ENCODE results near the gene RCE1.

RCE1 gene

GRCh38 chr11:66845876-66846212 lies 2.6 kb downstream of the RCE1 start:
- no peaks in the 10 kb centered on the region for H3K9me3 ChIP-seq (ENCODE audit: control insufficient read depth, low read depth, low read length)
- no peak overlapping the region for H3K27ac ChIP-seq (ENCODE audit: low read length)
- peaks cover 8% of the 10 kb centered on the region for H3K4me1 ChIP-seq (ENCODE audit: control insufficient read depth, low read depth, low read length)
- H3K27me3 ChIP-seq (ENCODE audit: control insufficient read depth, insufficient read depth, low read length), result no peaks in the 10 kb centered on the region
- no peak overlapping the region for H3K4me3 ChIP-seq (ENCODE audit: low read length)
- H3K36me3 ChIP-seq (ENCODE audit: control insufficient read depth, low read depth, low read length), result peaks cover 31% of the 10 kb centered on the region
- H3K9ac ChIP-seq (ENCODE audit: low read length), result no peak overlapping the region

GRCh38 chr11:66846671-66847091 lies 3.4 kb downstream of the RCE1 start:
- H3K9ac ChIP-seq (ENCODE audit: low read length), result no peak overlapping the region

GRCh38 chr11:66847461-66848232 lies 4.4 kb downstream of the RCE1 start:
- Histone ChIP-seq H3K27me3 (ENCODE audit: control insufficient read depth, insufficient read depth, low read length) (no peaks in the 10 kb centered on the region), H3K4me1 (ENCODE audit: control insufficient read depth, low read depth, low read length) (peaks cover 4% of the 10 kb centered on the region), H3K27ac (ENCODE audit: low read length) (no peak overlapping the region), H3K9ac (ENCODE audit: low read length) (no peak overlapping the region), H3K4me3 (ENCODE audit: low read length) (no peak overlapping the region), H3K36me3 (ENCODE audit: control insufficient read depth, low read depth, low read length) (peaks cover 31% of the 10 kb centered on the region), H3K9me3 (ENCODE audit: control insufficient read depth, low read depth, low read length) (no peaks in the 10 kb centered on the region)

More at GRCh38 chr11:66846671-66847091, 3.4 kb downstream of the RCE1 start:
- no peaks in the 10 kb centered on the region for H3K27me3 ChIP-seq (ENCODE audit: control insufficient read depth, insufficient read depth, low read length)
- no peaks in the 10 kb centered on the region for H3K9me3 ChIP-seq (ENCODE audit: control insufficient read depth, low read depth, low read length)
- peaks cover 31% of the 10 kb centered on the region for H3K36me3 ChIP-seq (ENCODE audit: control insufficient read depth, low read depth, low read length)
- H3K4me3 ChIP-seq (ENCODE audit: low read length), result no peak overlapping the region
- H3K4me1 ChIP-seq (ENCODE audit: control insufficient read depth, low read depth, low read length), result peaks cover 8% of the 10 kb centered on the region
- no peak overlapping the region for H3K27ac ChIP-seq (ENCODE audit: low read length)

GRCh38 chr11:66848671-66849500 lies 5.6 kb downstream of the RCE1 start:
- H3K27me3 ChIP-seq (ENCODE audit: control insufficient read depth, insufficient read depth, low read length), result no peaks in the 10 kb centered on the region
- H3K9me3 ChIP-seq (ENCODE audit: control insufficient read depth, low read depth, low read length), result no peaks in the 10 kb centered on the region
- H3K27ac ChIP-seq (ENCODE audit: low read length), result no peak overlapping the region
- H3K4me3 ChIP-seq (ENCODE audit: low read length), result no peak overlapping the region
- H3K9ac ChIP-seq (ENCODE audit: low read length), result no peak overlapping the region
- H3K4me1 ChIP-seq (ENCODE audit: control insufficient read depth, low read depth, low read length), result peaks cover 4% of the 10 kb centered on the region
- peaks cover 31% of the 10 kb centered on the region for H3K36me3 ChIP-seq (ENCODE audit: control insufficient read depth, low read depth, low read length)

GRCh38 chr11:66849501-66850234 lies 6.4 kb downstream of the RCE1 start:
- Histone ChIP-seq H3K4me1 (ENCODE audit: control insufficient read depth, low read depth, low read length) (no peaks in the 10 kb centered on the region), H3K4me3 (ENCODE audit: low read length) (no peak overlapping the region), H3K27me3 (ENCODE audit: control insufficient read depth, insufficient read depth, low read length) (no peaks in the 10 kb centered on the region), H3K36me3 (ENCODE audit: control insufficient read depth, low read depth, low read length) (peaks cover 31% of the 10 kb centered on the region), H3K9ac (ENCODE audit: low read length) (no peak overlapping the region), H3K27ac (ENCODE audit: low read length) (no peak overlapping the region), H3K9me3 (ENCODE audit: control insufficient read depth, low read depth, low read length) (no peaks in the 10 kb centered on the region)

GRCh38 chr11:66850235-66850587 lies 7.0 kb downstream of the RCE1 start:
- Histone ChIP-seq H3K9me3 (ENCODE audit: control insufficient read depth, low read depth, low read length) (no peaks in the 10 kb centered on the region), H3K4me1 (ENCODE audit: control insufficient read depth, low read depth, low read length) (no peaks in the 10 kb centered on the region), H3K27ac (ENCODE audit: low read length) (no peak overlapping the region), H3K9ac (ENCODE audit: low read length) (no peak overlapping the region), H3K36me3 (ENCODE audit: control insufficient read depth, low read depth, low read length) (peaks cover 28% of the 10 kb centered on the region), H3K4me3 (ENCODE audit: low read length) (no peak overlapping the region), H3K27me3 (ENCODE audit: control insufficient read depth, insufficient read depth, low read length) (no peaks in the 10 kb centered on the region)

- Histone ChIP-seq H3K27ac (ENCODE audit: low read length) (no peak overlapping the region), H3K27me3 (ENCODE audit: control insufficient read depth, insufficient read depth, low read length) (no peaks in the 10 kb centered on the region), H3K36me3 (ENCODE audit: control insufficient read depth, low read depth, low read length) (peaks cover 23% of the 10 kb centered on the region), H3K4me1 (ENCODE audit: control insufficient read depth, low read depth, low read length) (peaks cover 4% of the 10 kb centered on the region), H3K9ac (ENCODE audit: low read length) (no peak overlapping the region), H3K4me3 (ENCODE audit: low read length) (no peak overlapping the region), H3K9me3 (ENCODE audit: control insufficient read depth, low read depth, low read length) (no peaks in the 10 kb centered on the region)
These were observed 7.5 kb downstream of the RCE1 start for GRCh38 chr11:66850588-66851238.

GRCh38 chr11:66851239-66851596 lies 8.0 kb downstream of the RCE1 start:
- Histone ChIP-seq H3K36me3 (ENCODE audit: control insufficient read depth, low read depth, low read length) (peaks cover 19% of the 10 kb centered on the region), H3K9ac (ENCODE audit: low read length) (no peak overlapping the region), H3K27ac (ENCODE audit: low read length) (no peak overlapping the region), H3K4me3 (ENCODE audit: low read length) (no peak overlapping the region), H3K9me3 (ENCODE audit: control insufficient read depth, low read depth, low read length) (no peaks in the 10 kb centered on the region), H3K27me3 (ENCODE audit: control insufficient read depth, insufficient read depth, low read length) (no peaks in the 10 kb centered on the region), H3K4me1 (ENCODE audit: control insufficient read depth, low read depth, low read length) (peaks cover 5% of the 10 kb centered on the region)

- Histone ChIP-seq H3K4me3 (ENCODE audit: low read length) (no peak overlapping the region), H3K36me3 (ENCODE audit: control insufficient read depth, low read depth, low read length) (peaks cover 12% of the 10 kb centered on the region), H3K4me1 (ENCODE audit: control insufficient read depth, low read depth, low read length) (peaks cover 5% of the 10 kb centered on the region), H3K27ac (ENCODE audit: low read length) (no peak overlapping the region), H3K9ac (ENCODE audit: low read length) (no peak overlapping the region), H3K9me3 (ENCODE audit: control insufficient read depth, low read depth, low read length) (no peaks in the 10 kb centered on the region), H3K27me3 (ENCODE audit: control insufficient read depth, insufficient read depth, low read length) (no peaks in the 10 kb centered on the region)
These were observed 8.6 kb downstream of the RCE1 start for GRCh38 chr11:66851698-66852465.

- Histone ChIP-seq H3K9me3 (ENCODE audit: control insufficient read depth, low read depth, low read length) (no peaks in the 10 kb centered on the region), H3K27me3 (ENCODE audit: control insufficient read depth, insufficient read depth, low read length) (no peaks in the 10 kb centered on the region), H3K36me3 (ENCODE audit: control insufficient read depth, low read depth, low read length) (peaks cover 6% of the 10 kb centered on the region), H3K27ac (ENCODE audit: low read length) (no peak overlapping the region), H3K4me1 (ENCODE audit: control insufficient read depth, low read depth, low read length) (peaks cover 5% of the 10 kb centered on the region), H3K9ac (ENCODE audit: low read length) (no peak overlapping the region), H3K4me3 (ENCODE audit: low read length) (no peak overlapping the region)
These were observed 9.4 kb downstream of the RCE1 start for GRCh38 chr11:66852466-66853241.

Data from iPS-18a (cell line).